Ovary (tissue), 3 donors: Measurements from ENCODE around the gene MCF2L.

Source experiments
- CTCF ChIP-seq, 3 donors: fragments of 450-650 bp in 2 of 3; fragments of 200-600 bp in 1 of 3; IDR thresholded peaks; one replicate each; pipeline versions ENCODE4 v1.5.1 to v1.8.0; 2016 to 2022; ENCODE audit warnings: antibody characterized with exemption in 3 of 3, mild to moderate bottlenecking in 1 of 3
- EP300 ChIP-seq: sonication (generic); formaldehyde crosslinking; IDR thresholded peaks from one replicate; pipeline ENCODE4 v1.6.1; 2017; ENCODE audit warnings: antibody characterized with exemption
- POLR2A ChIP-seq: fragments of 450-650 bp; IDR thresholded peaks from one replicate; pipeline ENCODE4 v1.6.1; 2017; ENCODE audit warnings: antibody characterized with exemption, mild to moderate bottlenecking, moderate library complexity
- donor health status: DM: no; HTN: no; CAD: no.

DNA sequence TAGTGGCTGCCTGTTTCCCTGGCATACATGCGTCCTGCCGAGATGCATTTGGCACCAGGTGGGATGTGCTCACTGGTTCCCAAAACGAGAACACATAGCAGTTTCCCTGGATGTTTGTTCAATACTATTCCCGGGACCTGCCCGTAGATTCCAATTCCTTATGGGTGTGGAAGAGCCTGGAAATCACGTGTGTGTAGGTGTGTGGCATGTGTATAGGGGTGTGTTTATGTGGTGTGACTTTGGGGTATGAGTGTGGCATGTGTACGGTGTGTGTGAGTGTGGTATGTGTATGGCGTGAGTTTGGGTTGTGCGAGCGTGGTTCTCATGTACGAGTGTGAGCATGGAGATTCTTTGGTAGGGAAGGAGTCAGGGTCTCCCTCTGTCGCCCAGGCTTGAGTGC lies 133.7 kb downstream of the MCF2L start:
- TF ChIP-seq CTCF (IDR thresholded peaks at IDR 0.05) (no peak), EP300 (no peak), POLR2A (no peak)
